Measurements from ENCODE around the gene PPP3CA. TPM values are rescaled to one million over a fixed set of nuclear protein-coding genes. Genes with fewer than 3 reads are reported as not detected.

The PPP3CA gene
- total and polyA plus RNA-seq, 7 donors = 11.8 to 47.7 (median 26.2) TPM

DNA sequence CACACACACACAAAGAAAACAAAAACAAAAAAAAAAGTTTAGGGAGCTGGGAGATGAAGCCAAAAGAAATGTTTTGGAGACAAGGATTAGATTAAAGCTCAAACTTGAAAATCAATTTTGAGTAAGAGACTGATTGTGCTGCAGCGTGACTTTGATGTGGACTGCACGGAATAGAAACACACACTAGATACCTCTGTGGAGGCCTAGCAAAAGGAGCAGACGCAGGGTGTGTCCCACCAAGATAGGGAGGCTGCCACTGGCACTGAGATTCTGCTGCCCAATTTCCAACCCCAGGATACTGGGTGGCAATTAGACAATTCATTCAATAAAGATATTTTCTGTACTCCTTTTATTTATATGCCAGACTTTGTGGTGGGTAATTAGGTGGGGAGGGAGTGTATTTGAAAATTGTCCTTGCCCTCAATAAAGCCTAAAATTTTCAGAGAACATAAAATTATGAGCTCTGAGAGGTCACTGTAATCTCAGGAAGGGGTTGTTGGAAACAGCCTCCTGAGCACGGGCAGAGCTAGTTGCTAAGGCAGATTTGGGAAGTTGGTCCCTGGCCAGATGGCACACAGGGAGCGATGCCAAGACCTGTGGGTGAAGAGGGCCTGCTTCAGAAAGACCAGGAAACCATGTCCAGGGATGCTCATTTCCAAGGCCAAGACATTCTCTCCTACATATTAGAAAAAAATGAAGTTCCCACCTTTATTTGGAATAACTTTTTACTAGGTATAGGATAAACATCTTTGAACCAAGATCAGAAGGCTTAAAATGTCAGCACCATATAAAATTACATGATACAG lies 1.9 kb upstream of the PPP3CA start:
- H3K27ac ChIP-seq = peak overlapping the region; percentile 92 to 97 (median 96)
- WGBS, 2 donors = 17 to 60% methylated on average over 5 of the region's 5 CpGs
- H3K9me3 ChIP-seq = no peaks in the 10 kb centered on the region
- H3K27me3 ChIP-seq = no peaks in the 10 kb centered on the region
- peaks cover 0 to 26% (median 23%) of the 10 kb centered on the region in 4 donors for H3K4me1 ChIP-seq
- TF ChIP-seq POLR2AphosphoS5 (IDR thresholded peaks at IDR 0.05) = no peak
- TF ChIP-seq, protein P1, sequence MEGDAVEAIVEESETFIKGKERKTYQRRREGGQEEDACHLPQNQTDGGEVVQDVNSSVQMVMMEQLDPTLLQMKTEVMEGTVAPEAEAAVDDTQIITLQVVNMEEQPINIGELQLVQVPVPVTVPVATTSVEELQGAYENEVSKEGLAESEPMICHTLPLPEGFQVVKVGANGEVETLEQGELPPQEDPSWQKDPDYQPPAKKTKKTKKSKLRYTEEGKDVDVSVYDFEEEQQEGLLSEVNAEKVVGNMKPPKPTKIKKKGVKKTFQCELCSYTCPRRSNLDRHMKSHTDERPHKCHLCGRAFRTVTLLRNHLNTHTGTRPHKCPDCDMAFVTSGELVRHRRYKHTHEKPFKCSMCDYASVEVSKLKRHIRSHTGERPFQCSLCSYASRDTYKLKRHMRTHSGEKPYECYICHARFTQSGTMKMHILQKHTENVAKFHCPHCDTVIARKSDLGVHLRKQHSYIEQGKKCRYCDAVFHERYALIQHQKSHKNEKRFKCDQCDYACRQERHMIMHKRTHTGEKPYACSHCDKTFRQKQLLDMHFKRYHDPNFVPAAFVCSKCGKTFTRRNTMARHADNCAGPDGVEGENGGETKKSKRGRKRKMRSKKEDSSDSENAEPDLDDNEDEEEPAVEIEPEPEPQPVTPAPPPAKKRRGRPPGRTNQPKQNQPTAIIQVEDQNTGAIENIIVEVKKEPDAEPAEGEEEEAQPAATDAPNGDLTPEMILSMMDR (IDR thresholded peaks at IDR 0.05) = no peak
- no peak for TF ChIP-seq POLR2A (IDR thresholded peaks at IDR 0.05)
- no peak for TF ChIP-seq EP300 (IDR thresholded peaks at IDR 0.05)
- H3K36me3 ChIP-seq = no peaks in the 10 kb centered on the region
- peak; percentile 81 for DNase-seq
- intact Hi-C loops (cut with DNase I) = loop anchor here (5.0 to 10.0 kb wide), 4 partner anchors 172 to 1784 kb away; partner anchors contain the start of genes H2AZ1 and TRMT10A
- H3K4me3 ChIP-seq = peak overlapping the region in 1 of 4 donors; percentile 90

DNA sequence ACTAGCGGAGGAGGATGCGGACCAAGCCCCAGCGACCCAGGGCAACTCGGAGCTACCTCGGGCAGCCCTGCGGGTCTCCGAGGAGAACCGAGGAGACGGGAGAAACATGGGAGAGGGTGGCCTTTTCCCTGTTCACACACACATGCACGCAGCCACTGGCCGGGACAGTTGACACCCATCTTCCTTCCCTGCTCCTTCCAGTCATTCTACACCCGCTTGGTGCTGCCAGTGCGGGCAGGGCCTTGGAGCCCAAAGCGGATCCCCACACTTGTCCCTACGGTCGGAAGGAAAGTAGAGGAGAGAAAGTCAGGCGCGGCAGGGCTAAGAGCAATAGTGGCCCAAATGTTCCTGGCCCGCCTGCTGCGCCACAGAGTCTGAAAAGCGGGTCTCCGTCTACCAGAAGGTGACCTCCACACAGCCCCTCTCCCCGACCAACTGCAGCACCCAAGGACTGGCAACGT lies 1.1 kb upstream of the PPP3CA start:
- Histone ChIP-seq H3K4me3 (peak overlapping the region; percentile 49 to 95 (median 92)), H3K27me3 (no peaks in the 10 kb centered on the region), H3K4me1 (peaks cover 0 to 33% (median 24%) of the 10 kb centered on the region in 4 donors), H3K36me3 (no peaks in the 10 kb centered on the region), H3K9me3 (no peaks in the 10 kb centered on the region), H3K27ac (peak overlapping the region; percentile 92 to 97 (median 96))
- no peak for TF ChIP-seq POLR2AphosphoS5 (IDR thresholded peaks at IDR 0.05)
- no peak for TF ChIP-seq POLR2A (IDR thresholded peaks at IDR 0.05)
- TF ChIP-seq EP300 (IDR thresholded peaks at IDR 0.05) = no peak
- TF ChIP-seq, protein P1 (IDR thresholded peaks at IDR 0.05) = no peak
- WGBS, 2 donors = 4 to 7% methylated on average over 24 of the region's 24 CpGs
- intact Hi-C loops (cut with DNase I) = loop anchor here (5.0 to 10.0 kb wide), 4 partner anchors 171 to 1784 kb away; partner anchors contain the start of genes H2AZ1 and TRMT10A
- DNase-seq = no peak

DNA sequence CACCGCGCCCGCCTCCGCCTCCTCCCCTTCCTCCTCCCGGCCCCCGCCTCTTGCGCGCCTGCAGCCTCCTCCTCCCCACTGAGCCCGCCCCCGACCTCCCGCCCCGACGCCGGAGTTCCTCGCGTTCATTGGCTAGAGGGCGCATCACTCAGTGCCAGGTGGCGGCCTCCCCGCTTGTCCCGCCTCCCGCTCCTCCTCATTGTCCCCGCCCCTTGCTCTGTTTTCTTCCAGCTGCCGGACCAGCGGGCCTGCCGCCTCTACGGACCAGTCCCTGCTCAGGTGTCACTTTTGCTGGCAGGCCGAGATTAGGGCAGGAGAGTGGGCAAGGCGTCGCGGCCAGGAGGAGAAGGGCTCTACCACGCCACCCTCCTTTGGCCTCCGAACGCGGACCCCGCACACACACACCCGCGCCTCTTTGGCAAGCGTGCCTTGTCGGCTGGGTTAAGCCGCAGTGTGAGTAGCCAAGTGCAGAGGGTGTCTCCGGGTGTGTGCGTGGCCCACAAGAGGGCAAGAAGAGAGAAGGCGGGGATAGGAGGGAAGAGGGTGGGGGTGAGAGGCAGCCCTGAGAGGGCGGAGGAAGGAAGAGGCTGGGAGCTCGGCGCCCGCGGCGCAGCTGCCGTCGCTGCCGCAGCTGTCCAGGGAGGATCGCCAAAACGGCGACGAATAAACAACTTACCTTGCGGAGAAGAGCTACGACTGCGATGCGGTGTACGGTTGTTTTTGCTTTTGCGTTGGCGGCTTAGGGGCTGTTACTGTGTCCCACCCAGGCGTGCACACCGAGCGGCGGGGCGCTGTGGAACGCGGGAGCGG lies 436 bp upstream of the PPP3CA start:
- 1% methylated on average over 71 of the region's 71 CpGs for WGBS, 2 donors
- Histone ChIP-seq H3K27me3 (no peaks in the 10 kb centered on the region), H3K27ac (peak overlapping the region; percentile 92 to 97 (median 96)), H3K9me3 (no peaks in the 10 kb centered on the region), H3K4me1 (peaks cover 0 to 39% (median 24%) of the 10 kb centered on the region in 4 donors), H3K4me3 (peak overlapping the region; percentile 86 to 95 (median 92)), H3K36me3 (no peaks in the 10 kb centered on the region)
- TF ChIP-seq, protein P1 (IDR thresholded peaks at IDR 0.05) = peak in 3 of 4 experiments; percentile 10 to 16 (median 14)
- TF ChIP-seq EP300 (IDR thresholded peaks at IDR 0.05) = no peak
- TF ChIP-seq POLR2AphosphoS5 (IDR thresholded peaks at IDR 0.05) = peak; percentile 84 to 97 (median 92)
- TF ChIP-seq POLR2A (IDR thresholded peaks at IDR 0.05) = peak; percentile 42 to 71
- intact Hi-C loops (cut with DNase I) = loop anchor here (2.0 to 10.0 kb wide), 6 partner anchors 27 to 1783 kb away; partner anchors contain the start of genes H2AZ1 and TRMT10A
- DNase-seq = peak; percentile 100

DNA sequence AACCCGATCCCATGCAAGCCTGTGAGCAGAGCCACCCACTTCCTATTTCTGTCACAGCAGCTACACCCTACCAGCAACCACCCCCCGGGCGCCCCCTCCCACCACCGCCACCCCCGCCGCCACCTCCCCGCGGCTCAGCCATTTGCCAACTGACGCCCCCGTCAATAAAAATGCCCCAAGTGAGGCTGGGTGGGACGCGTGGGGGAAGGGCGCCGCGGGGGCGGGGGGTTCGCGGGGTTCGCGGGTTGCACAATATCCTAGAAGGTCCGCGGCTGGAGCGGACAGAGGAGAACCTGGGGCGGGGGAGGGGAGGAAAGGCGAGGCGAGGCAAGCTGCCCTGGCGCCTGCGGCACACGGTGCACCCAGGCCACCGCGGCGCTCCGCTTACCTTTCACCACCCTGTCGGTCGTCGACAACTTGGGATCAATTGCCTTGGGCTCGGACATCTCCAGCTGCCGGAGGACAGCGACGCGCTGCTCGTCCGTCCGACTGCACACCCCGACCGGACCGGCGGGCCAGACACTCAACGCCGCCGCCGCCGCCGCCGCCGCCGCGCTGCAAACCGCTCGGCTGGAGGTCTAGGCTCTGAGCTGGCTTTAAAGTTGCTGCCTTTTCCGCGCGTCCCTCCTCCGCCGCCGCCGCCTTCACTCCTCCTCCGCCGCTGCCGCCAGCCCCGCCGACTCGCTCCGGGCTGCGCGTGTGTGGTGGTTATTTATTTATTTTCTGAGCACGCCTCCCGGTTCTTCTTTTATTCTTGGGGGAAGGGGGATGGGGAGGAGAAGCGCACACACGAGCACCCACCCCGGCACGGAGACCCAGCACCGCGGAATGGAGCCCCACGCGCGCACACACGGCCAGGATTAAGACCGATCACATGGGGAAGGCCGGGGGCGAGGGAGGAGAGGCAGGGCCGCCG lies 717 bp downstream of the PPP3CA start:
- Histone ChIP-seq H3K4me3 (peak overlapping the region; percentile 86 to 95 (median 92)), H3K9me3 (no peaks in the 10 kb centered on the region), H3K36me3 (no peaks in the 10 kb centered on the region), H3K27me3 (no peaks in the 10 kb centered on the region), H3K27ac (peak overlapping the region; percentile 92 to 97 (median 96)), H3K4me1 (peaks cover 0 to 45% (median 24%) of the 10 kb centered on the region in 4 donors)
- WGBS, 2 donors = 1% methylated on average over 93 of the region's 93 CpGs
- peak; percentile 82 for DNase-seq
- intact Hi-C loops (cut with DNase I) = loop anchor here (2.0 to 10.0 kb wide), 6 partner anchors 26 to 1782 kb away; partner anchors contain the start of genes H2AZ1 and TRMT10A
- no peak for TF ChIP-seq EP300 (IDR thresholded peaks at IDR 0.05)
- peak in 3 of 4 donors; percentile 40 to 45 (median 44) for TF ChIP-seq POLR2AphosphoS5 (IDR thresholded peaks at IDR 0.05)
